Fibroblast of skin of scalp (primary cell): ENCODE results near the gene PEX5L.
A peak's percentile ranks its signal among the peaks of the same experiment; 100 is the strongest.

Experiments
- DNase-seq: peaks from one replicate; pipeline ENCODE4 v3.0.0-alpha.2; 2013

Gene PEX5L

GRCh38 chr3:180004542-180004941 is 32.2 kb downstream of the PEX5L start:
- no peak for DNase-seq

- no peak for DNase-seq
Observed at GRCh38 chr3:180002006-180002405, 34.7 kb downstream of the PEX5L start.

GRCh38 chr3:180000500-180000899 is 36.2 kb downstream of the PEX5L start:
- no peak for DNase-seq

GRCh38 chr3:179995406-179995805 is 41.3 kb downstream of the PEX5L start:
- DNase-seq, result no peak

GRCh38 chr3:179991883-179992282 is 44.9 kb downstream of the PEX5L start:
- DNase-seq, result no peak

- DNase-seq, result no peak
Observed at GRCh38 chr3:179991104-179991503, 45.6 kb downstream of the PEX5L start.

- no peak for DNase-seq
Observed at GRCh38 chr3:179981646-179982045, 55.1 kb downstream of the PEX5L start.

GRCh38 chr3:179977356-179977755 is 59.4 kb downstream of the PEX5L start:
- DNase-seq, result no peak

- DNase-seq, result no peak
Observed at GRCh38 chr3:179973931-179974361, 62.8 kb downstream of the PEX5L start.

- DNase-seq, result no peak
Observed at GRCh38 chr3:179972881-179973423, 63.8 kb downstream of the PEX5L start.

- no peak for DNase-seq
Observed at GRCh38 chr3:179971280-179971679, 65.5 kb downstream of the PEX5L start.

- DNase-seq, result no peak
Observed at GRCh38 chr3:179970746-179971145, 66.0 kb downstream of the PEX5L start.

- DNase-seq, result peak; percentile 47
Observed at GRCh38 chr3:179969525-179969924, 67.2 kb downstream of the PEX5L start.

GRCh38 chr3:179967622-179968021 is 69.1 kb downstream of the PEX5L start:
- peak; percentile 66 for DNase-seq

GRCh38 chr3:179964890-179965289 is 71.8 kb downstream of the PEX5L start:
- no peak for DNase-seq

- DNase-seq, result no peak
Observed at GRCh38 chr3:179962629-179963387, 73.9 kb downstream of the PEX5L start.

- DNase-seq, result no peak
Observed at GRCh38 chr3:179961703-179962078, 75.0 kb downstream of the PEX5L start.

GRCh38 chr3:179961071-179961702 is 75.5 kb downstream of the PEX5L start:
- DNase-seq, result no peak

GRCh38 chr3:179958759-179959158 is 78.0 kb downstream of the PEX5L start:
- no peak for DNase-seq

GRCh38 chr3:179958143-179958542 is 78.6 kb downstream of the PEX5L start:
- no peak for DNase-seq

- no peak for DNase-seq
Observed at GRCh38 chr3:179957264-179957845, 79.4 kb downstream of the PEX5L start.

GRCh38 chr3:179956416-179956830 is 80.3 kb downstream of the PEX5L start:
- no peak for DNase-seq

GRCh38 chr3:179955809-179956208 is 80.9 kb downstream of the PEX5L start:
- DNase-seq, result no peak

- no peak for DNase-seq
Observed at GRCh38 chr3:179955286-179955685, 81.5 kb downstream of the PEX5L start.
